GM12872 (cell line): ENCODE measurements around the gene MX1.

Experiments
- TF ChIP-seq, protein P1 (sequence below): IDR thresholded peaks from 3 replicates; pipeline ENCODE4 v1.5.1; 2011; ENCODE audit warnings: low read depth, mild to moderate bottlenecking, low read length, moderate library complexity; ENCODE audit not compliant: insufficient read depth

MX1 gene

DNA sequence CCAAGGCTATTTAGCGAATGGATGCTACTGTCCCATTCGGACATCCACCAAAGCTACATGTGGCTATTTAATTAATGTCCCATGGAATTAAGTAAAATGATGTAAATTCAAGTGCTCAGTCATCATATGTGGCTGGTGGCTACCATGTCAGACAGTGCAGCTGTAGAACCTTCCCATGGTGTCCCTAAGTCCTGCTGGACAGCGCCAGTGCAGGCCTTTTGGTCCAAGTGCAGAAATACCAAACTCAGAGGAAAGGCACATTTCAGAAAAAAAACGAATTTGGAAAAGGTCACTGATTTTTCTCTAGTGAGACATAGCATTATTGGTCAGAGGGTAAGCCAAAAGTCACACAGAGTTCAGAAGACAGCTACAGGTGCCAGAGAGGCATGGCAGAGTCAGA lies 64.3 kb downstream of the MX1 start:
- TF ChIP-seq, protein P1, sequence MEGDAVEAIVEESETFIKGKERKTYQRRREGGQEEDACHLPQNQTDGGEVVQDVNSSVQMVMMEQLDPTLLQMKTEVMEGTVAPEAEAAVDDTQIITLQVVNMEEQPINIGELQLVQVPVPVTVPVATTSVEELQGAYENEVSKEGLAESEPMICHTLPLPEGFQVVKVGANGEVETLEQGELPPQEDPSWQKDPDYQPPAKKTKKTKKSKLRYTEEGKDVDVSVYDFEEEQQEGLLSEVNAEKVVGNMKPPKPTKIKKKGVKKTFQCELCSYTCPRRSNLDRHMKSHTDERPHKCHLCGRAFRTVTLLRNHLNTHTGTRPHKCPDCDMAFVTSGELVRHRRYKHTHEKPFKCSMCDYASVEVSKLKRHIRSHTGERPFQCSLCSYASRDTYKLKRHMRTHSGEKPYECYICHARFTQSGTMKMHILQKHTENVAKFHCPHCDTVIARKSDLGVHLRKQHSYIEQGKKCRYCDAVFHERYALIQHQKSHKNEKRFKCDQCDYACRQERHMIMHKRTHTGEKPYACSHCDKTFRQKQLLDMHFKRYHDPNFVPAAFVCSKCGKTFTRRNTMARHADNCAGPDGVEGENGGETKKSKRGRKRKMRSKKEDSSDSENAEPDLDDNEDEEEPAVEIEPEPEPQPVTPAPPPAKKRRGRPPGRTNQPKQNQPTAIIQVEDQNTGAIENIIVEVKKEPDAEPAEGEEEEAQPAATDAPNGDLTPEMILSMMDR, result no peak

DNA sequence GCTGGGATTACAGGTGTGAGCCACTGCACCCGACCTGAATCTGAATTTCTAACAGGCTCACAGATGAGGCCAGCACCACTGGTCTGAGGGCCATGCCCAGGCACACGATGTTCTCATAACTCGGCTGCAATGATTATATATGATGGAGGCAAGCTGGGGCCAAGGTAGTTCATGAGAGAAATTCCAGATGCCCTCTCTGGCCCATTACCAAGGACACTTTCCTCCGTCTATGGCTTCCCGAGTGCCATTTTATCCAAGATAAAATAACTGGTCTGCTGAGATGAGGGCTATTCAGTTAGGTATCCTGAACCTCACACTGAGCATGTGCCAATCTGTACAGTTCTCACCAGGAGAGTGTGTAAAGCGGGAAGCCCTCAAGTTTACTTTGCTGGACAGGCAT lies 65.4 kb downstream of the MX1 start:
- TF ChIP-seq, protein P1, result no peak

DNA sequence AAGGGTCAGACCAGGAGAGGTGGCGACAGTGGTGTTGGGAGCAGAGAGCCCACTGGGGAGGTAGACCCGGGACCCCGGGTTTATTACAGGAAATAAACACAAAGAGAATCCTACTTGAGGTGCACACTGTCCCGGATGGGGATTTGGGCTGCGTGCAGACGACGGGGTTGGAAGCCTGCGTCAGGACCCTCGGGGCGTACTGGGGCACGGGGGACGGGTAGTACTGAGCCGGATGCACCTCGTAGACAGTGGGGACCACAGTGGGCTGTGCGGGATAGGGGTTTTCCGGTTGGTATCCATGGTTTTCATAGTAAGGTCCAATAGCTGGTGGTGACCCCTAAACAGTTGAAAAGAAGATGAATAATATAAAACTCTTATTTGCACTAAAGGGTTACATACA lies 68.2 kb downstream of the MX1 start:
- TF ChIP-seq, protein P1, result no peak

- TF ChIP-seq, protein P1, result no peak
Observed at GRCh38 chr21:41497008-41497407, 71.0 kb downstream of the MX1 start.

- TF ChIP-seq, protein P1, result no peak
Observed at GRCh38 chr21:41497788-41498187, 71.7 kb downstream of the MX1 start.

DNA sequence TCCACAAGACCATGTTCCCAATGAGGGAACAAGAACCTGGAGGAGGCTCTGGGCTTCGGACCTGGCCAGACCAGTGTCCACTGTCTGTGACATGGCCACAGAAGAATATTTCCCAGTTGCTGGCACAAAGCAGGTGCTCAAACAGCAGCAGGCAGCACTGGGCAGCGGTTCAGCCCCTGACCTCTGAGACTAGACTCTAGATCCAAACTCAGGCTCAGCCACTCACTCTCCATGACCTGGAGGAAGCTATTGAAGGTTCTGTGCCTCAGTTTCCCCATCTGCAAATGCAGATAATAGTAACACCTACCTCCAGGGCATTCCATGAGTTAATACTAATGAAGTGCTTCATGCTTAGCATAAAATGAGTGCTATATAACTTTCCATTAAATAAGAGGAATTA lies 73.9 kb downstream of the MX1 start:
- TF ChIP-seq, protein P1, result no peak

DNA sequence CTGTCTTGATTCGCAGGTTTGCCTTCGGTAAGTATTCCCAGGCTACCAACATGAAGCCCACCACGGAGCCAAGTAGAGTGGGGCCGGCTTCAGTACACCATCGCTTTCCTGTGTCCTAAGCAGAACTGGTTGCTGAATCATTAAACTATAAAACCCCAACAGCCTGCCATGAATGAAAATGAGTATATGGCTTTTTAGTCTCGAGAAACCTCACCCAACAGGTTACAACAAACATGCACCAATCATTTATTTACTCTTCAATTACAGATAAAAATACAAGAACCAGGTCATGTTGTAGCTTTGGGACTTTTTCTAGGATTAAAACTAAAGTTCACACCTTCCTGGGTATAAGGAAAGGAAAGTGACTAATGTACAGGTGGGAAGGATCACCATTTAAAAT lies 74.3 kb downstream of the MX1 start:
- TF ChIP-seq, protein P1, result no peak

GRCh38 chr21:41500931-41501381 lies 74.9 kb downstream of the MX1 start:
- TF ChIP-seq, protein P1, result no peak
